Measurements from ENCODE around the gene PARP1.

PARP1 gene

GRCh38 chr1:226407497-226408284 lies at the start of gene PARP1:
TSS of gene PARP1 (minus strand) at chr1:226408093. CDS start at chr1:226407929, 164 bp downstream.
- peak; percentile 95 for DNase-seq
- Mint-ChIP-seq H3K27me3 (no peaks in the 10 kb centered on the region), H3K4me1 (ENCODE audit: low read depth) (peaks cover 42% of the 10 kb centered on the region), H3K36me3 (ENCODE audit: low read depth) (peaks cover 45% of the 10 kb centered on the region), H3K27ac (peak within 1 kb of the TSS; percentile 95), H3K4me3 (peak within 1 kb of the TSS; percentile 93), H3K9me3 (no peaks in the 10 kb centered on the region)

DNA sequence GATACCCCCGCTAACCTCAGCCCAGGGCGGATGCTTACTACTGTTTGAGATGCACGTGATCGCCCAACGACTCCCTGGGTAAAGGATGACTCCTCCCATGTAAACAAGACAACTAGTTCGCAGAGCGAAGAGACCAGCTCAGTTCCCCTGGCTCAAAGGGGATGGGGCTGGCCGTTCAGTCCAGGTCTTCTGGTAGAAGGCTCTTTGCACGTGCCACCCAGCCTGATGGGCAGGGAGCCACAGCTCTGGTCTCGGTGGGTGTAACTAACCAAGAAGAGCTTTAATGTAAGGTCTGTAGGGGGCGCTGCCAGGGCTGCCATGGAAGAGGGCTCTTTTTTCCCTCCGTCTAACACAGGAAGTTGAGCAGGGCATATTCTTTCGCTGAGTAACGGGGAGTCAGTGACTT lies 49.4 kb upstream of the PARP1 start:
- H3K27ac Mint-ChIP-seq = peak overlapping the region; percentile 84
- DNase-seq = peak; percentile 71
- no peaks in the 10 kb centered on the region for H3K27me3 Mint-ChIP-seq
- H3K9me3 Mint-ChIP-seq = no peaks in the 10 kb centered on the region
- peak overlapping the region; percentile 63 for H3K4me3 Mint-ChIP-seq
- H3K36me3 Mint-ChIP-seq (ENCODE audit: low read depth) = no peaks in the 10 kb centered on the region
- H3K4me1 Mint-ChIP-seq (ENCODE audit: low read depth) = peaks cover 22% of the 10 kb centered on the region

DNA sequence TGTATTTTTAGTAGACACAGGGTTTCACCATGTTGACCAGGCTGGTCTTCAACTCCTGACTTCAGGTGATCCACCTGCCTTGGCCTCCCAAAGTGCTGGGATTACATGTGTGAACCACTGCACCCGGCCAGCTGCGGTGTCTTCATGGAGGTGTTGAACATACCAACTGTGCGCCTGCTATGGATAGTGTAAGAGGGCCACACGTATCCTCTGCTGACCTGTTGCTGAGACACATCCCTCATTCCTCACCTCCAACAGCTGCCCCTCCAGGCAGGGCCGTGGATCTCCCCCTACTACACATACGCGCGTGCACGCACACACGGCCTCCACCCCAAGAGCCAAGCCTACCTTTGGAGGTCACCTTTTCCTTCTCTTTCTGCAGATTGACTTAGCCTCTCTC lies 48.0 kb upstream of the PARP1 start:
- DNase-seq = no peak
- H3K27ac Mint-ChIP-seq = no peak overlapping the region
- H3K36me3 Mint-ChIP-seq (ENCODE audit: low read depth) = no peaks in the 10 kb centered on the region

GRCh38 chr1:226454349-226454748 lies 46.5 kb upstream of the PARP1 start:
- Mint-ChIP-seq H3K9me3 (no peaks in the 10 kb centered on the region), H3K27me3 (no peaks in the 10 kb centered on the region), H3K36me3 (ENCODE audit: low read depth) (no peaks in the 10 kb centered on the region), H3K27ac (peak overlapping the region; percentile 19), H3K4me1 (ENCODE audit: low read depth) (peaks cover 22% of the 10 kb centered on the region), H3K4me3 (no peak overlapping the region)
- DNase-seq = no peak

More for the DNA sequence above, 48.0 kb upstream of the PARP1 start:
- peaks cover 22% of the 10 kb centered on the region for H3K4me1 Mint-ChIP-seq (ENCODE audit: low read depth)
- no peaks in the 10 kb centered on the region for H3K27me3 Mint-ChIP-seq
- H3K9me3 Mint-ChIP-seq = no peaks in the 10 kb centered on the region
- no peak overlapping the region for H3K4me3 Mint-ChIP-seq

DNA sequence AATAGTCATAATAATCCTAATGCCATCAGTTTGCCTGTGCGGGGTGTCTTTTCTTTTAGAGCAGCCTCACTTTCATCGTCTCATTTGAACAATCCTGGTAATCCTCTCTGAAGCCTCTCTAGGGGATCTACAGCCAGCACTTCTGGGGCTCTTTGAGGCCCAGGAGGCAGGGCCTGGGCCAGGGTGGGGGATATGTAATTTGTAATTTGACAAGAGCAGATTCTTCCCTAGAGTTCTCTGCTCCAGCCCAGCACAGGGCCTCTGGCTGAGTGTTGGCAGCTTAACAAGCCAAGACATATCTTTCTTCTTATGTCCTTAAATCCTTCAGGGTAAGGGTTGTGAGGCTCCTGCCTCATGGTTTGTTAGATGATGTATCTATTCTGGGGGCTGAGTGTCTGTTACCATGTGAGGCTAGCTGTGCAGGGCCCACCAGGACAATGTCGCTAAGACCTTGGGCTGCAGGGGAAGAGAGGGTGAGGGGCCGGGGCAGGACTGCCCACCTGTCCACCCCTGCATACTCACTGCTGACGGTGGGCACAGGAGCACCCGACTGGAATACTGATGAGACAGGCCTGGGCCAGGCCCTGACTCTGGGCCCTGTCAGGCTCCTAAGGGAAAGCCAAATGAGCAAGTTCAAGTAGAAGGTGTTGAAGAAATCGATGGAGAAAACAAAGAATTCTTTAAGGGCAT lies 45.3 kb upstream of the PARP1 start:
- Mint-ChIP-seq H3K27me3 (no peaks in the 10 kb centered on the region), H3K9me3 (no peaks in the 10 kb centered on the region), H3K27ac (no peak overlapping the region), H3K4me3 (no peak overlapping the region), H3K36me3 (ENCODE audit: low read depth) (no peaks in the 10 kb centered on the region), H3K4me1 (ENCODE audit: low read depth) (peaks cover 25% of the 10 kb centered on the region)
- DNase-seq = no peak

DNA sequence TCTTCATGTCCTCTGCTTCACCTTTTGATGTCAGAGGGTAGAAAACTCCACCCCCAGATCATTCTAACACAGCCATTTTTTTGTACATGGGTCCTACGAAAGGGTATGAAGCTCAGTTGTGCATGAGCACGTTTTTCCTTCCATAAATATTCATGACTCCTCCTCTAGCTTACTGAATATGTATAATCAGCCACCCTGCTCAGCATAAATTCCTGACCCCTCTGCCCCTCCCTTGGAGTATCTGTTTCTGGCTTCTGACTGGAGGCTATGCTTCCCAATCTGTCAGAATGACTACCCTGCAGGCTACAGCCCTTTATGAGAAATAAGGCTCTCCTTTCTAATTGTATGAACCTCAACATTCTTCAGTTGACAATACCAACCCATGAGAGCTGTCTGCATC lies 42.8 kb upstream of the PARP1 start:
- DNase-seq = no peak
- Mint-ChIP-seq H3K9me3 (no peaks in the 10 kb centered on the region), H3K27me3 (no peaks in the 10 kb centered on the region), H3K36me3 (ENCODE audit: low read depth) (no peaks in the 10 kb centered on the region), H3K4me1 (ENCODE audit: low read depth) (peaks cover 22% of the 10 kb centered on the region), H3K27ac (no peak overlapping the region), H3K4me3 (no peak overlapping the region)

DNA sequence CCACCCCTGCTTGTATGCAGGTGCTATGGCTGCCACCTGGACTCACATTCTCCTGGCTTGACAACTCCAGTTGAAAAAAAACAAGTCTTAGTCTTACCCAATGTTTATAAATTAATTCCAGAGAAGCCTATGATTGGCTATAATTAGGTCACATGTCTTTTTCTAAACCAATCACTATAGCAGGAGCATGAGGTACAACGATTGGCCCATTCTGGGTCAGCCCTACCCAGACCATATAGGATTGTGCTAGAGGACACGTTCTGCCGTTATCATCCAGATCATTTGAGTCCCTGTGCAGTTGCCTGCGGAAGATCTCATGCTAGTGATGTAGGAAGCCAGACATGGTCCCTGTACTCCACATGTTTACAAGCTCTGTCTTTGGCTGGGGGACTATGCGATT lies 41.9 kb upstream of the PARP1 start:
- H3K27ac Mint-ChIP-seq = no peak overlapping the region
- no peak for DNase-seq
- no peaks in the 10 kb centered on the region for H3K27me3 Mint-ChIP-seq
- no peak overlapping the region for H3K4me3 Mint-ChIP-seq
- peaks cover 31% of the 10 kb centered on the region for H3K4me1 Mint-ChIP-seq (ENCODE audit: low read depth)
- H3K9me3 Mint-ChIP-seq = no peaks in the 10 kb centered on the region
- no peaks in the 10 kb centered on the region for H3K36me3 Mint-ChIP-seq (ENCODE audit: low read depth)

- Mint-ChIP-seq H3K27me3 (no peaks in the 10 kb centered on the region), H3K4me1 (ENCODE audit: low read depth) (peaks cover 36% of the 10 kb centered on the region), H3K4me3 (no peak overlapping the region), H3K36me3 (ENCODE audit: low read depth) (no peaks in the 10 kb centered on the region), H3K9me3 (no peaks in the 10 kb centered on the region), H3K27ac (no peak overlapping the region)
- DNase-seq = no peak
Measured at GRCh38 chr1:226447932-226448665, 40.2 kb upstream of the PARP1 start.

DNA sequence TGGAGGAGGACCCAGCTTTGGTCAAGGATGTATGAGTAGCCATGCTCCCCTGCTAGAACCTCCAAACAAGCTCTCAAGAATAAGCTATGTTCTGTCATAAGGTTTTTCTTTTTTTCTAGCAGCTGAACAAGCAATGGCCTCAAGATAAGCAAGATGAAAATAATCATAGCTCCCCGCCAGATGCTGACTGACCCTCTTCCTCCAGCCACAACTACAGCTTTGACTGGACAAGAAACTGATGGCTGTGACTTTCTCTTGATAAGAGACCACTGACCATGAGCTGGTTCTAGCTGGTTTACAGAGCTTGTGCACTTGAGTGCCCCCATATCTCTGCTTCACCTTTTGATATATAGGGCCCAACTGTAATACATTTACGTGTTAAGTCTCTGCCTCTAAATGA lies 38.2 kb upstream of the PARP1 start:
- Mint-ChIP-seq H3K36me3 (ENCODE audit: low read depth) (no peaks in the 10 kb centered on the region), H3K27ac (no peak overlapping the region), H3K4me1 (ENCODE audit: low read depth) (peaks cover 37% of the 10 kb centered on the region), H3K9me3 (no peaks in the 10 kb centered on the region), H3K27me3 (no peaks in the 10 kb centered on the region), H3K4me3 (no peak overlapping the region)
- no peak for DNase-seq

DNA sequence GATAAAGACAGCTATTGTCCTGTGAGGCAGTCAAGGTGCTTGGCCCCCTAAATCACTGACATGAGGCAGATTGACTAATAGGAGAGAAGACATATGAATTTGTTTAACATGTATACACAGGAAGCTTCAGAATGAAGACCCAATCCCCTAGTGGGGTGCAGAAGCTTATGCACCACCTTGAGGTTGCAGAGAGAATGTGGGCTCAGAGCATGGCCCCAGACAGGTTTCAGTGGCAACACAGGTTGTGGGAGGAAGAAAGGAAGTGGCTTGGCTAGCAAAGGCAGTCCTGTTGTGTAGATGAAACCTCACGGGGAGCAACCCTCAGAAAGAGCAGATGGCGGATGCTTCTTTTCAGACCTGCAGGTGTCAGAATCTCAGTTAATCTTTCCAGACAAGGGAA lies 37.0 kb upstream of the PARP1 start:
- H3K27me3 Mint-ChIP-seq = no peaks in the 10 kb centered on the region
- DNase-seq = peak; percentile 62
- H3K4me3 Mint-ChIP-seq = no peak overlapping the region
- no peaks in the 10 kb centered on the region for H3K9me3 Mint-ChIP-seq
- H3K4me1 Mint-ChIP-seq (ENCODE audit: low read depth) = peaks cover 37% of the 10 kb centered on the region
- H3K27ac Mint-ChIP-seq = no peak overlapping the region
- no peaks in the 10 kb centered on the region for H3K36me3 Mint-ChIP-seq (ENCODE audit: low read depth)

DNA sequence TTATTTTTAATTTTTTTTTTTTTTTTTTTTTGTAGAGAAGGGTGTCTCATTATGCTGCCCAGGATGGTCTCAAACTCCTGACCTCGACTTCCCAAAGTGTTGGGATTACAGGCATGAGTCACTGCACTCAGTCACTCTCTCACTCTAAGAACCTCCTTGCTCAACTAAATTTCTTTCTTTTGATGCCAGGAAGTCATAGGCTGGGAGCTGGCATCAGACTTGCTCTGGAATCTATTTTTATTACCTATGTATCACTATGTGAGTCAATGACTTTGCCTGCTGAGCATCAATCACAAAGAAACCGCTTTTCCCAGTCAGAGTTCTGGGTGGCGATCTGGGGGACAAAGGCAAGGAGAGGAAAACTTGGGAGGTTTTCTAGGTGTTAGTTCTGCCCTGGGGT lies 35.5 kb upstream of the PARP1 start:
- Mint-ChIP-seq H3K27me3 (no peaks in the 10 kb centered on the region), H3K9me3 (no peaks in the 10 kb centered on the region), H3K4me3 (no peak overlapping the region), H3K4me1 (ENCODE audit: low read depth) (peaks cover 36% of the 10 kb centered on the region), H3K36me3 (ENCODE audit: low read depth) (no peaks in the 10 kb centered on the region), H3K27ac (no peak overlapping the region)
- DNase-seq = no peak

DNA sequence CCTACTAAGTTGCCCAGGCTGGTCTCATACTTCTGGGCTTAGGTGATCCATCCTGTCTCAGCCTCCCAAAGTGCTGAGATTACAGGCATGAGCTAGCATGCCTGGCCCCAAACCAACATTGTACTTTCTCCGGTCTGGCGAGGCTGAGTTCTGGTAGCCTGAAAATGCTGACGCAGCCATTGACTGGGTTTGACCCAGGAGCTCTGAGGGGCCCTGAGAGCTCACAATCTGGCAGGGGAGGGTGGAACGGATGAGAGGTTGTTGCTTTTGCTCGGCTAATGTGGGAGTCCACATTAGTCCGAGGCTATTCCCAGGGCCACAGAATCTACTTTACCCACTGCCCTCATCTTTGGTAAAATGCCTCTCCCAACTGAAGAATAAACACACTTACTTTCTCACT lies 35.1 kb upstream of the PARP1 start:
- Mint-ChIP-seq H3K4me1 (ENCODE audit: low read depth) (peaks cover 33% of the 10 kb centered on the region), H3K36me3 (ENCODE audit: low read depth) (no peaks in the 10 kb centered on the region), H3K27ac (no peak overlapping the region), H3K9me3 (no peaks in the 10 kb centered on the region), H3K4me3 (no peak overlapping the region), H3K27me3 (no peaks in the 10 kb centered on the region)
- DNase-seq = no peak

DNA sequence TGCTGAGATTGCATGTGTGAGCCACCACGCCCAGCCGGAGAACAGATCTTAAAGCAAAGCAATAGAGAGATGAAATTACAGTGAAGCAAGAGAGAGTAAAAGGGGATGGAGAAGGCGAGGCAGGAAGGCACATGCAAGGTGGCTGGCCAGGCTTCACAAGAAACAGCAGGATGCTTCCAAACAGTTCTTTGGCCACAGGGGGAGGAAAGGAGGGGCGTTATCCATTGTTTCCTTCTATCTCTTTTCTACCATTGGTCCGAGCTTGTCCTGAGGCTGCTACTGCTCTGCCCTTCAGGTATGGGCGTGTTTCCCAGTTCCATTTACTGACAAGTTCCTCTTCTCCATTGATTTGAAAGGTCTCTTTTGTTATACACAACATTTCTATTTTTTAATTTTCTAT lies 33.7 kb upstream of the PARP1 start:
- Mint-ChIP-seq H3K4me1 (ENCODE audit: low read depth) (peaks cover 33% of the 10 kb centered on the region), H3K4me3 (no peak overlapping the region), H3K36me3 (ENCODE audit: low read depth) (no peaks in the 10 kb centered on the region), H3K9me3 (no peaks in the 10 kb centered on the region), H3K27ac (no peak overlapping the region), H3K27me3 (no peaks in the 10 kb centered on the region)
- no peak for DNase-seq

- no peaks in the 10 kb centered on the region for H3K27me3 Mint-ChIP-seq
- DNase-seq = no peak
- no peaks in the 10 kb centered on the region for H3K36me3 Mint-ChIP-seq (ENCODE audit: low read depth)
- H3K9me3 Mint-ChIP-seq = no peaks in the 10 kb centered on the region
- H3K27ac Mint-ChIP-seq = no peak overlapping the region
- H3K4me3 Mint-ChIP-seq = no peak overlapping the region
- H3K4me1 Mint-ChIP-seq (ENCODE audit: low read depth) = peaks cover 23% of the 10 kb centered on the region
Measured at GRCh38 chr1:226440512-226440911, 32.6 kb upstream of the PARP1 start.

- no peak overlapping the region for H3K4me3 Mint-ChIP-seq
- H3K4me1 Mint-ChIP-seq (ENCODE audit: low read depth) = peaks cover under 1% of the 10 kb centered on the region
- no peak for DNase-seq
- no peaks in the 10 kb centered on the region for H3K36me3 Mint-ChIP-seq (ENCODE audit: low read depth)
- H3K27ac Mint-ChIP-seq = no peak overlapping the region
- no peaks in the 10 kb centered on the region for H3K9me3 Mint-ChIP-seq
- H3K27me3 Mint-ChIP-seq = no peaks in the 10 kb centered on the region
Measured at GRCh38 chr1:226438007-226438406, 30.1 kb upstream of the PARP1 start.

Measured in activated T-cell treated with anti-CD3 and anti-CD28 coated beads, Interleukin-2, amount 50 U/mL, for 24 hours (primary cell).